HAP-1 (cell line): ENCODE data around the gene RBM20.

Experiments
- DNase-seq, 2 experiments: peaks; one replicate each; pipeline ENCODE4 v3.0.0-alpha.2; 2016 to 2020; ENCODE audit warnings: low spot score in 2 of 2
- H3K27me3 ChIP-seq: fragments of 250-450 bp; sonication (Bioruptor Pico); 2 replicates; pipeline ENCODE4 v1.5.1; 2020; ENCODE audit warnings: low read depth, mild to moderate bottlenecking, moderate library complexity
- H3K36me3 ChIP-seq: fragments of 250-450 bp; sonication (Bioruptor Pico); replicated peaks from 2 replicates; pipeline ENCODE4 v1.5.1; 2020; ENCODE audit warnings: mild to moderate bottlenecking
- H3K4me1 ChIP-seq: fragments of 250-450 bp; sonication (Bioruptor Pico); 2 replicates; pipeline ENCODE4 v1.5.1; 2020; ENCODE audit warnings: mild to moderate bottlenecking
- H3K4me3 ChIP-seq: fragments of 250-450 bp; sonication (Bioruptor Pico); 2 replicates; pipeline ENCODE4 v1.5.1; 2020; ENCODE audit warnings: mild to moderate bottlenecking, moderate library complexity
- H3K9me3 ChIP-seq: fragments of 250-450 bp; sonication (Bioruptor Pico); 2 replicates; pipeline ENCODE4 v1.5.1; 2020; ENCODE audit warnings: mild to moderate bottlenecking, moderate library complexity
- in situ Hi-C: fragments of 300-500 bp; cut with MboI; formaldehyde crosslinking; loops from 3 replicates; pipeline ENCODE4 v1.14.3; 2020; ENCODE audit warnings: low sequenced_read_pairs, inconsistent platforms, mixed read lengths

Gene RBM20

DNA sequence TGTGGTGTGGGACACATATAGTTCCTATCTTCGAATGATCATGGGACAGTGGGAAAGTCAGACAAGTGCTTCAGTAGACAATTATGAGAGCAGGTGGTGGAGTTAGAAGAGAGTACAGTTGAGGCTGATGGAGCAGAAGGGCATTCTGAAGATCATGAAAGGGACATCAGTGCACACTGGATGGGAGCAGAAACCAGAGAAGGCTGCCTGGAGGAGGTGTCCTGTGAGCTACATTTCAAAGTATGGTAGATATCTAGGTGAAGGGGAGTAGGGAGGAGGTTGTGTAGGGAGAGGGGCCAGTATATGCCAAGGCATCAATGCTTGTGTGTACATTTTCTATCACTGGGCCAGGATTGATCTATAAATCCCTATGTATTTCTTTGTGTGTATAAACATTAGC, 127.3 kb downstream of the RBM20 start:
- no peaks in the 10 kb centered on the region for H3K4me1 ChIP-seq
- no peak overlapping the region for H3K4me3 ChIP-seq
- in situ Hi-C loops = no loop called here
- no peak for DNase-seq
- no peaks in the 10 kb centered on the region for H3K9me3 ChIP-seq
- no peaks in the 10 kb centered on the region for H3K36me3 ChIP-seq
- no peaks in the 10 kb centered on the region for H3K27me3 ChIP-seq

DNA sequence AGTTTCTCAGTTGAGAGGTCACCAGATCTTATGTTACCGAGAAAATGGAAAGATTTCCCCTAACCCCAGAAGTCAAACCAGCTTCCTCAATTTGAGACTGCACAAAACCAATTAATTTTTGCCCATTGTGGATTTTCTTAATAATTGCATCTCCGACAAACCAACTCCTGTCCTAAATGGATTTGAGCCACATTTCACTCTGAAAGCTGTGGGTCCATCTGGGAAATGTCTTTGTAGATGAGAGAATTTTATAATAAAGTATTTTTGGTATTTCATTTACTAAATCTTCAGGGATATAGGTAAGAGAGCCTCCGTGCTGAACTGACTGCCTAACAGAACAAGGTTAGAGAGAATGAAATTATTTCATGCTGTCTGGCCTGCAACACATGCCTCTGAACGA, 127.9 kb downstream of the RBM20 start:
- in situ Hi-C loops = no loop called here
- Histone ChIP-seq H3K36me3 (no peaks in the 10 kb centered on the region), H3K4me3 (no peak overlapping the region), H3K4me1 (no peaks in the 10 kb centered on the region), H3K27me3 (no peaks in the 10 kb centered on the region), H3K9me3 (no peaks in the 10 kb centered on the region)
- DNase-seq = no peak

DNA sequence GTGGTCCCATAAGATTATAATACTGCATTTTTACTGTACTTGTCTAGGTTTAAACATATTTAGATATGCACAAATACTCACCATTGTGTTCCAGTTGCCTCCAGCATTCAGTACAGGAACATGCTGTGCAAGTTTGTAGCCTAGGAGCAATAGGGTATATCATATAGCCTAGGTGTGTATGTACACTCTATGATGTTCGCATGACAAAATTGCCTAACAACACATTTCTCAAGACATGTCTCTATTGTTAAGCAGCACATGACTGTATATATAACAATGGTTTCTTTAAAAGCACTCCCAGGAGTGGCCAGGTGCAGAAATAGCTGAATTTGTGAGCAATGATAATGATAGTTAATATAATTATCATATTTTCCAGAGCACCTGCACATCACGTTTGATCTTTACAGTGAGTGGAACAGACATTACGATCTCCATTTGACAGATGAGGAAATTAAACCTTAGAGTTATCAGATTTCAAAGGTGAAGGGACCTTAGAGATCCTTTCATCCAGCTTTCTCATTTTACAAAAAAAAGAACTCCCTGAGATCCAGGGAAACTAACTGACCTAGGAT, 128.4 kb downstream of the RBM20 start:
- in situ Hi-C loops = no loop called here
- Histone ChIP-seq H3K36me3 (no peaks in the 10 kb centered on the region), H3K4me1 (no peaks in the 10 kb centered on the region), H3K4me3 (no peak overlapping the region), H3K9me3 (no peaks in the 10 kb centered on the region), H3K27me3 (no peaks in the 10 kb centered on the region)
- no peak for DNase-seq

DNA sequence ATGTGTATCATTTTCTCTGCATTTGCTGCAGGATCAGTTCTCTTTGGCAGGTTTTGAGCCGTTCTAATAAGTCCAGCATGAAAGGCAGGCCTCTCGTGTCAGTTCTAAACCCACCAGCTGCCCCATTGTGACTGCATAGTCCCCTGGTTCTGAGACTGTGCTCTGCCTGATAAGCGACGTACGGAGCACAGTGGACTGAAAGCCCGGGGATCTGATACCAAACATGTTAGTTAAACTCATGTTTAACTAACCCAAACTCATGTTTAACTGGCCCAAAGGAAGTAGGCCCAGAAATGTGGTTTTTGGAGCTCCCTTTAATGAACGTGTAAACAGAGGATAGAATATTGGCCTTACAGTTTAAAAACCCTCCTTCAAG, 129.5 kb downstream of the RBM20 start:
- in situ Hi-C loops = no loop called here
- Histone ChIP-seq H3K4me1 (no peaks in the 10 kb centered on the region), H3K9me3 (no peaks in the 10 kb centered on the region), H3K4me3 (no peak overlapping the region), H3K36me3 (no peaks in the 10 kb centered on the region), H3K27me3 (no peaks in the 10 kb centered on the region)
- no peak for DNase-seq

DNA sequence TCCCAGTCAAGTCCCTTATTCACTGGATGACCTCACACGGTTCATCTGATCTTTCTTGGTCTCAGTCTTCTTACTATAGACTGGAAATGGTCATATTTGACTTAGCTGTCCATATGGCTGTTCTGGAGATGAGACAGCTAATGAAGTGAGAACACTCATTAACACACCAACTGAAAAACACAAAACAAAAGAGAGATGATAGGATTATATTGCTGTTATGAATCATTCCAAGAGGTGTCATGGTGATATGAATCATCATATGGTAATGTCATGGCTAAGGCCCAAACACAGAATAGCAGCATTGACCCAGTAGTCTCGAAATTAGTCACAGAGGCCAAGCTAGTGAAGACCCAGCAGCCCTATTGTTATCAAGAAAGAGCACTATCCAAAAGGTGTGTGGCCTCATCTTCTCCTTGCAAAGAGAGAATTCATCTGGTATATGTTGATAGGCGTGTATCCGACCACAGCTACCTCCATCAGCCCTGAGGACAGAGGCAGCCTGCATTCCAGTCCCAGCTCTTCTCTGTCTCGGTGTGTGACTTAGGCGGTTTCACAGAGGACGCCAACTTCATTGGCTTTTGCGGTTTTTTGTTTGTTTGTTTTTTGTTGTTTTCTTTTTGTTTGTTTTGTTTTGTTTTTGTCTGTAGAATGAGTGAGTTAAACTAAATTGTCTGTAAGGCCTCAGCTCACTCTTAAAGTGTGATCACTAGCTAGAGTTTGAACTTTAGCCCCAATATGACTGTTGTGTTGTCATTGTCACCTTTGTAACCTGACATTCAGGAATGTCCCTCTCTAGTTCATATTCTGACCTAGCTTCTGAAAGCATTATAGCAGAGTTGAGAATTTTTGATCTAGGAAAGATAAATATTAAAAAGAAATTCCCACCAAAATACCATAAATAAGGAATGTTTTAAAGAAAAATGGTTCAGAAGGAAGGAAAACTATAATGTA, 130.2 kb downstream of the RBM20 start:
- in situ Hi-C loops = no loop called here
- Histone ChIP-seq H3K9me3 (no peaks in the 10 kb centered on the region), H3K4me3 (no peak overlapping the region), H3K36me3 (no peaks in the 10 kb centered on the region), H3K4me1 (no peaks in the 10 kb centered on the region), H3K27me3 (no peaks in the 10 kb centered on the region)
- no peak for DNase-seq

DNA sequence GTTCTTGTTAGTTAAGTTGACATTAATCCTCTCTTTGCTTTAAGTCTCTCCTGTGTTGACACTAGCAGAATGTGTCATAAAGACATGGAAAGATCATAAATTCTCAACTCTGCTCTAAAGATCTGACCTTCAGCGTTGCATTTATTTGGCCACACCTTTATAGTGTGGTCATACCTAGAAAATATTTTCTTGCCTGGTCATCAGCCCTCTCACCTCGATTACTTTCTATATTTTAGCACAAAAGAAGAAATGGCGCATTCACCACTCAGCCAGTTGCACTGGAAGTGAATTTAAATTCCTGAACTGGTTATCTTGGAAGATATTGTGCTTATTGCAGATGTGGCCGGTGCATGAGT, 130.9 kb downstream of the RBM20 start:
- no peaks in the 10 kb centered on the region for H3K9me3 ChIP-seq
- no peak for DNase-seq
- no peaks in the 10 kb centered on the region for H3K36me3 ChIP-seq
- H3K4me1 ChIP-seq = no peaks in the 10 kb centered on the region
- no peak overlapping the region for H3K4me3 ChIP-seq
- in situ Hi-C loops = no loop called here
- no peaks in the 10 kb centered on the region for H3K27me3 ChIP-seq

DNA sequence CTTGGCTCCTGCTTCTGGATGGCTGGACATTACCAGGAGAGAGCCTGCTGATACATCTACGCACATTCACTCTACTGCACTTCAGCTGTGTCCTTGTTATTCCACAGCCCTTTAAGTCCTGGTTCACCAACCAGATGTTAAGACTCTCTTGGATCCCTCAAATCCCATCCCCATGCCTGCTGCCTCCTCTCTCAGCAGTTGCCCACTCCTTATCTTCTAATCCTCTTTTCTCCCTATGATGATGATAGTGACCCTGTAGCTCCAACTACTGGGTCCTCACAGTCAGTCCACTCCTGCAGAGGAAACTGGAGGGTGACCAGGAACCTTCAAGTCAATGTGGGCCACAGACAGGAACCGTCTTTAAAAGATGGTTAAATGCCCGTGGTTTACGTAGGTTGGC, 131.3 kb downstream of the RBM20 start:
- Histone ChIP-seq H3K4me3 (no peak overlapping the region), H3K9me3 (no peaks in the 10 kb centered on the region), H3K36me3 (no peaks in the 10 kb centered on the region), H3K27me3 (no peaks in the 10 kb centered on the region), H3K4me1 (no peaks in the 10 kb centered on the region)
- in situ Hi-C loops = no loop called here
- DNase-seq = no peak

DNA sequence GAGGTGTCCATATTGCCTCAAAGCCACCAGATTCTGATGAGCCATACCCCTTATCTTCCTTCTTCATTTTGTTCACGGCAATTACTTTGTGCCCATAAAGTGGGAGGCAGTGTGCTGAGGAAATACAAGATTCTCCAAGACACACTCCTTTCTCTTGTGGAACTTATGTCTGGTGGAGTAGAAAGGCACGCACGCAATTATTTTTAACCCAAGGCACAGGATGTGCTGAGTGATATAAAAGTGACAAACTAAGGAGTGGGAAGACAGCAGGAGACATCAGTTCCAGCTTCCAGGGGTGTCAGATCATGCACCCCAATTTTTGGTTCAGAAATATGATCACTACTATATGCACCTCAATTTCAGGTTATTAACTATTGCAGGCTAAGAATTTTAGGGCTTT, 132.9 kb downstream of the RBM20 start:
- in situ Hi-C loops = no loop called here
- no peaks in the 10 kb centered on the region for H3K4me1 ChIP-seq
- H3K36me3 ChIP-seq = no peaks in the 10 kb centered on the region
- H3K9me3 ChIP-seq = no peaks in the 10 kb centered on the region
- H3K27me3 ChIP-seq = no peaks in the 10 kb centered on the region
- DNase-seq = no peak
- H3K4me3 ChIP-seq = no peak overlapping the region

DNA sequence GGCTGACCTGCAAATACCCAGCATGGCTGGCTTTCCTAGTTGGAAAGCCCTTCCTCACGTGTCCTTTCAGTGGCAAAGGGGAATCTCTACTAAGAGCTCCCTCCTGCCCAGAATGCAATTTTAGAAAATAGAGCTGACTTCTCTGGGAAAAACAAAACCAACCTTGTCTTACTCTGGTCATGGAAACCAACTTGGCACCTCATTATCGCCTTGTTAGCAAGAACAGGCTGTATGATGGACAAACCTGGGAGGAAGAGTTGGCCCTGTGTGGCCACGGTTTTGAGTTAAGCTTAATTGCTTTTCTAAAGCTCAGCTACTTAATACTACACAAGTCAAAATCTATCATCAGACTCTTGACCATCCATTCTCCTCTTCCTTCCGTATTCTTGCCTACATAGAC, 133.5 kb downstream of the RBM20 start:
- Histone ChIP-seq H3K4me3 (no peak overlapping the region), H3K27me3 (no peaks in the 10 kb centered on the region), H3K9me3 (no peaks in the 10 kb centered on the region), H3K4me1 (no peaks in the 10 kb centered on the region), H3K36me3 (no peaks in the 10 kb centered on the region)
- in situ Hi-C loops = no loop called here
- no peak for DNase-seq

DNA sequence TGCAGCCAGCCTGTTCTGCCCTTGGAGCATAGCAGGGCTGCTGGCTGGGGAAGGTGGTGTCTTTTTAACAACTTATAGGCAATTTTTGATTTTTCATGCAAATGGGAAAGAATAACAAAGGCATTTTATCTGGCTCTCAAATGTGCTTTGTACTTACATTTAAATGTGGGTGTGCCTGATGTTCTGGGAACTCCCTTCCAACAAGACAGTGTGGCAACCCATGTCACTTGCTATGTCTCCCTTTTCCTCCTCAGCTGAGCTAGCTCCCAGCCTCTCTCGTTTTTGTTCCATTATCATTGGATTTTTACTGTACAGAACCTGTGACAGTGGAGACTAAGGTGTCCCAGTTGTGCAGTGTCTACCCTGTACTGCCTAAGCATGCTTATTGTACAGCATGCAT, 134.1 kb downstream of the RBM20 start:
- in situ Hi-C loops = no loop called here
- Histone ChIP-seq H3K36me3 (no peaks in the 10 kb centered on the region), H3K4me3 (no peak overlapping the region), H3K27me3 (no peaks in the 10 kb centered on the region), H3K9me3 (no peaks in the 10 kb centered on the region), H3K4me1 (no peaks in the 10 kb centered on the region)
- DNase-seq = no peak

DNA sequence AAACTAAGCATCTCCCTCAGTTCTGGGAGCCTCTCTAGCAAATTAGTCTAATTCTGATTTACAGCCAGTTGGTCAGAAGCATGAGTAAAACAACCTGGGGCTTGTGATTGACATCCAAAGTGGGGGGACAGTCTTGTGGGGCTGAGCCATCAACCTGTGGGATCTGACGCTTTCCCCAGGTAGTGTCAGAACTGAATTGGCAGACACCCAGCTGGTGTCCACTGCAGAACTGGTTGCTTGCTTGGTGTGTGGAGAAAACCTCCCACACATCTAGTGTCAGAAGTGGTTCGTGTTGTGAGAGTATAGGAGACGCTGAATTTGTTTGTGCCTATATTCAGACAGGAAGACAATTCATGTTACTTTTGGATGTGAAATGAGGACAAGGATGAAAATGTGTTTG, 135.4 kb downstream of the RBM20 start:
- Histone ChIP-seq H3K36me3 (no peaks in the 10 kb centered on the region), H3K4me3 (no peak overlapping the region), H3K9me3 (no peaks in the 10 kb centered on the region), H3K27me3 (no peaks in the 10 kb centered on the region), H3K4me1 (no peaks in the 10 kb centered on the region)
- DNase-seq = no peak
- in situ Hi-C loops = no loop called here

DNA sequence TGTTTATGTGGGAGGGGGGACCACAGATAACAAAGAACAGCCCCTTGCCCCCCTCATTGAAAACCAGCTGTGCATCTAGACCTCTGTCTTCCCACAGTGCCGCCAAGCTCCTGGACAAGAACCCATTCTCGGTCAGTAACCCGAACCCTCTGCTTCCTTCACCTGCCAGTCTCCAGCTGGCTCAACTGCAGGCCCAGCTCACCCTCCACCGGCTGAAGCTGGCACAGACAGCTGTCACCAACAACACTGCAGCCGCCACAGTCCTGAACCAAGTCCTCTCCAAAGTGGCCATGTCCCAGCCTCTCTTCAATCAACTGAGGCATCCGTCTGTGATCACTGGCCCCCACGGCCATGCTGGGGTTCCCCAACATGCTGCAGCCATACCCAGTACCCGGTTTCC, 136.6 kb downstream of the RBM20 start:
- no peaks in the 10 kb centered on the region for H3K4me1 ChIP-seq
- H3K27me3 ChIP-seq = no peaks in the 10 kb centered on the region
- in situ Hi-C loops = no loop called here
- H3K36me3 ChIP-seq = no peaks in the 10 kb centered on the region
- DNase-seq = no peak
- H3K4me3 ChIP-seq = no peak overlapping the region
- no peaks in the 10 kb centered on the region for H3K9me3 ChIP-seq

DNA sequence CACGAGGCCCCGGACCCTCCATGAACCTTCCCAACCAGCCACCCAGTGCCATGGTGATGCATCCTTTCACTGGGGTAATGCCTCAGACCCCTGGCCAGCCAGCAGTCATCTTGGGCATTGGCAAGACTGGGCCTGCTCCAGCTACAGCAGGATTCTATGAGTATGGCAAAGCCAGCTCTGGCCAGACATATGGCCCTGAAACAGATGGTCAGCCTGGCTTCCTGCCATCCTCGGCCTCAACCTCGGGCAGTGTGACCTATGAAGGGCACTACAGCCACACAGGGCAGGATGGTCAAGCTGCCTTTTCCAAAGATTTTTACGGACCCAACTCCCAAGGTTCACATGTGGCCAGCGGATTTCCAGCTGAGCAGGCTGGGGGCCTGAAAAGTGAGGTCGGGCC, 137.0 kb downstream of the RBM20 start:
- no peaks in the 10 kb centered on the region for H3K9me3 ChIP-seq
- no peaks in the 10 kb centered on the region for H3K4me1 ChIP-seq
- no peak overlapping the region for H3K4me3 ChIP-seq
- in situ Hi-C loops = no loop called here
- H3K27me3 ChIP-seq = no peaks in the 10 kb centered on the region
- no peak for DNase-seq
- H3K36me3 ChIP-seq = no peaks in the 10 kb centered on the region

DNA sequence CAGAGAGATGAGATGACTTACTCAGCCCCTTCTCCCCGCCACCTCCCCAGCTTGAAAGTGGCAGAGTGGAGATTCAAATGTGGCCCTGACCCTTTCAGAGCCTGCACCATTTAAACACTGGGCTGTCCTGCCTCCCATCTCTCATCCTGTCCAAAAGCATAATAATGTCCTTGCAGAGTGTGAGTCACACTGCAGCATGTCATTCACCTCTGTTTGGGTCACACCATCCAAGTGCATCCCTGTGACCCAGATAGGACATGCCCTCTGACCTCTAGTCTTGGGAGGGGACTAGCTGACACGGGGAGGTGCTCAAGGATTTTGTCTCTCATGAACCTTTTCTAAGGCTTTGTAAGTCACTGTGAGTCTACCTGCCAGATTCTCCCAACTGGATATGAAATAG, 138.5 kb downstream of the RBM20 start:
- in situ Hi-C loops = no loop called here

More for the DNA sequence above, 138.5 kb downstream of the RBM20 start:
- DNase-seq = no peak
- Histone ChIP-seq H3K4me3 (no peak overlapping the region), H3K27me3 (no peaks in the 10 kb centered on the region), H3K4me1 (no peaks in the 10 kb centered on the region), H3K36me3 (no peaks in the 10 kb centered on the region), H3K9me3 (no peaks in the 10 kb centered on the region)
